ENCODE data around the gene ITFG2.
A peak's percentile ranks its signal among the peaks of the same experiment; 100 is the strongest.

The ITFG2 gene

GRCh38 chr12:2795291-2796186 lies 16.9 kb upstream of the ITFG2 start:
- DNase-seq: peak; percentile 47

GRCh38 chr12:2796187-2796666 lies 16.2 kb upstream of the ITFG2 start:
- peak; percentile 46 for DNase-seq

- no peak for DNase-seq
Observed at GRCh38 chr12:2797721-2798418, 14.6 kb upstream of the ITFG2 start.

GRCh38 chr12:2800046-2800570 lies 12.4 kb upstream of the ITFG2 start:
- DNase-seq: no peak

GRCh38 chr12:2801044-2801783 lies 11.3 kb upstream of the ITFG2 start:
- no peak for DNase-seq

GRCh38 chr12:2803635-2804392 lies 8.7 kb upstream of the ITFG2 start:
- DNase-seq: no peak

- no peak for DNase-seq
Observed at GRCh38 chr12:2804393-2805142, 7.9 kb upstream of the ITFG2 start.

- no peak for DNase-seq
Observed at GRCh38 chr12:2805143-2805520, 7.3 kb upstream of the ITFG2 start.

GRCh38 chr12:2806700-2807099 lies 5.8 kb upstream of the ITFG2 start:
- DNase-seq: no peak

- DNase-seq: peak; percentile 41
Observed at GRCh38 chr12:2811801-2812200, 667 bp upstream of the ITFG2 start.

GRCh38 chr12:2813214-2814185 lies 1.0 kb downstream of the ITFG2 start:
- DNase-seq: peak; percentile 61

- no peak for DNase-seq
Observed at GRCh38 chr12:2819810-2820209, 7.3 kb downstream of the ITFG2 start.

GRCh38 chr12:2820432-2820831 lies 8.0 kb downstream of the ITFG2 start:
- DNase-seq: no peak

GRCh38 chr12:2823483-2823882 lies 11.0 kb downstream of the ITFG2 start:
- DNase-seq: no peak

- no peak for DNase-seq
Observed at GRCh38 chr12:2824541-2824940, 12.1 kb downstream of the ITFG2 start.

GRCh38 chr12:2825132-2825531 lies 12.7 kb downstream of the ITFG2 start:
- DNase-seq: no peak

GRCh38 chr12:2826036-2826435 lies 13.6 kb downstream of the ITFG2 start:
- no peak for DNase-seq

GRCh38 chr12:2826721-2827515 lies 14.4 kb downstream of the ITFG2 start:
- DNase-seq: no peak

GRCh38 chr12:2829275-2829674 lies 16.8 kb downstream of the ITFG2 start:
- no peak for DNase-seq

Measured in DMS79 treated with DMSO at 0.1 percent for 48 hours (cell line).